HG03039 (cell line): ENCODE data around the gene APOLD1.
"Not testable (repeated sequence)": the region's sequence is repeated elsewhere in the genome, so short reads cannot be mapped to it uniquely, and the experiment has no call there.

Experiments used
- ATAC-seq: cut with Tn5 transposase; IDR thresholded peaks from one replicate; pipeline ENCODE4 v1.9.1; 2021; ENCODE audit warnings: mild to moderate bottlenecking, moderate library complexity; ENCODE audit not compliant: unreplicated experiment

APOLD1 gene, protein sequence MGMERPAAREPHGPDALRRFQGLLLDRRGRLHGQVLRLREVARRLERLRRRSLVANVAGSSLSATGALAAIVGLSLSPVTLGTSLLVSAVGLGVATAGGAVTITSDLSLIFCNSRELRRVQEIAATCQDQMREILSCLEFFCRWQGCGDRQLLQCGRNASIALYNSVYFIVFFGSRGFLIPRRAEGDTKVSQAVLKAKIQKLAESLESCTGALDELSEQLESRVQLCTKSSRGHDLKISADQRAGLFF

DNA sequence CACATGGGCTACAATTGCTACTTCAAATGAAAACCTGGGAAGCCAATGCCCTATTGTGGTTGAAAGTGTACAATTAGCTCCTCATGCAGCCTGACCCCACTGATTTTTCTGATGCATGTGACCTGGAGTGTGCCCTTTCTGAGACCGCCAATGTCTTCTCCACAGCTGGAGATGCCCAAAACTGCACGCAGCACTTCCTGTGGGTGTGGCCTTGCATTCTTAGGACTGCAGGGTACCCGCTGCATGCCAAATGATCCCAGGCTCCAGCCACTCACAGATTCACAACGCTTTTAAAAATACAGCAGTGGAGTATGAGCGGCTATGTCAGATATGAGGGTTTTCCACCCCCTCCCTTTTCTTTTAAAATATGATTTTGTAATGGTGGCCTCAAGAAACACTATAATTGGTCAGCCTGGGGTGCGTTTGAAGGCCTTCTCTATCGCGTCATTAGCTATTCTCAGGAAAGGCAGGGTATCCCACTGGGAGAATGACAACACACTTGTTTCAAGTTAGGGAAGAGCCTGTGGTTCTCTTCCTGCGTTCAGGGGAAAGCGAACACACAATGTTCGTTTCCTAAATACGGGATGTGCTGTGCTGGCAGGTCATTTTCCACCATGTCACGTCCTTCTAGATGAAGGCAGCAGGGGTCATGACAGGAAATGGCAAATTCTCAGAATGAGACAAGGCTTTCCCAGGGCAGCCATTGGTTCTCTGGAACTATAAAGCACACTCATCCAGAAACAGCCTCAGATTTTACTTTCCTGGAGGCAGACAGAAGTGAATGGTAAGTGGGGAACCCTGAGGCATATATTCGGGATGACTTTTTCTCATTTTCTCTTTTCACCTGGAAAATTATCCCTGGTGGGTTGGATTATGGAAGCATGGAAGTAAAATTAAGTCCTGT lies at the start of gene APOLD1:
Gene APOLD1 (plus strand): TSS at position 749 of the 904 bp plus-strand sequence. CDS start 33 bp downstream, at position 782.
- no peak for ATAC-seq

DNA sequence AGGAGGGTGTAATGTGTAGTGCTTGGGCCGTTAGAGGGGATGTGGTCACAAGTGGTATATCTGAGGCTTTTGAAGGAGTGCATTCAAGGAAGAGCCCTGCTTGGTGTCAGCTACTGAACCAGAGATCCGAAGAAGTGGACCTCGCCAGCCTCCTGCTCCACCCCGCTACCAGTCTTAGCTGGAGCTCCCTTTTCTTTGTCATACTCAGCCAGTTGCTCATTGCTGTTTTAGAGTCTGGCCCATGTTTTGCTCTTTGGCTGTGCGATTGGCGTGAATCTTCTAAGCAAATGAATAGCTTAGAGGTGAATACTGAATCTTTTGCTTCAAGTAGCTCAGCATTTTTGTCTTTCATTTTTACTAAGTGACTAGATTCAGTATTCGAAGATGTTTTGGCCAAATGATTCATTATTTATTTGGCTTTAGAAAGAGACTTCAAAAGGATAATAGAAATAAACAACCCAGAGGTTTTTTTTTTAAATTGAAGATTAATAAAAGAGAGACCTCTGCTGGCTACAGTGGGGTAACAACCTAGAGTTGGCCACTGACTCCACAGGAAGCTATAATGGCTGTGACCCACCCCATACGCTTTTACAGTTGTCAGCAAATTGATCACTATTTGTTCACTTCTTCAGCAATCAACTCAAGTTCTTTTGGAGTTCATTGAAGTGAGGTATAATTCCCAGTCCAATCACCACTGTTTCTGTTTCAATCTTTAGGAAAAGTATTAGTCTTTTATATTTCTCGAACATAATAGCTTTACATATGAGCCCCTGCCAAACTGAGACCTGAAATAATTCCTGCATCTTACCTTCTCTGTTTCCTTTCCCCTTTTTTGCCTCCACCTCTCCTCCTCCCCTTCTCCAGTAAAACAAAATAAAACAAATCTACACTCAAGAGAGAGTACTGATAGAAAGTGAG lies 48.4 kb upstream of the APOLD1 start:
- peak; percentile 56 for ATAC-seq

DNA sequence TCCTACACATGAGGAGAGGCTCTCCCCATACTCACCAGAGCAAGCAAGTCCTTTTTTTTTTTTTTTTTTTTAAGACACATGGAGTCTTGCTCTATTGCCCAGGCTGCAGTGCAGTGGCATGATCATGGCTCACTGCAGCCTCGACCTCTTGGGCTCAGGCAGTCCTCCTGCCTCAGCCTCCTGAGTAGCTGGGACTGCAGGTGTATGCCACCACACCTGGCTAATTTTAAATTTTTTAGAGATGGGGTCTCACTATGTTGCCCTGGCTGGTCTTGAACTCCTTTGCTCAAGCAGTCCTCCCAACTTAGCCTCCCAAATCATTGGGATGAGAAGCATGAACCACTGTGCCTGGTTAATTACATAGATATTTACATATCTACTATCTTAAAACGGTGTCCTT lies 47.3 kb upstream of the APOLD1 start:
- not testable (repeated sequence) for ATAC-seq

DNA sequence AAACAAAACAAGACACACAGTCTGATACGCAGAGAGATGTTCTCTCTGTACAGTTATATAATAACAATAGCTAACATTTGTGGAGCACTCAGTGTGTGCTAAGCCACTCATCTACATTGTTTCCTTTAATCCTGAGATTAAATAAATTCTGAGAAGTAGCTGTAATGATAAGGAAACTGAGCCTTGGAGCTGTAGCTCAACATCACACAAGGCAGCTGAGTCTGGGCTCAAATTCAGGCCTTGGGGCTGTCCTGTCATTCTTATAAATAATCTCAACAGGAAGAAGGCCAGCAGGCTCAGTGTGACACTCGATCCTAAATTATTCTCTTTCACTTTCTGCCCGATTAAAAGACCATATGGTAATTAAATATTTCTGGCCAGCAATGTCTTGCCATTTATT lies 43.8 kb upstream of the APOLD1 start:
- ATAC-seq = no peak

DNA sequence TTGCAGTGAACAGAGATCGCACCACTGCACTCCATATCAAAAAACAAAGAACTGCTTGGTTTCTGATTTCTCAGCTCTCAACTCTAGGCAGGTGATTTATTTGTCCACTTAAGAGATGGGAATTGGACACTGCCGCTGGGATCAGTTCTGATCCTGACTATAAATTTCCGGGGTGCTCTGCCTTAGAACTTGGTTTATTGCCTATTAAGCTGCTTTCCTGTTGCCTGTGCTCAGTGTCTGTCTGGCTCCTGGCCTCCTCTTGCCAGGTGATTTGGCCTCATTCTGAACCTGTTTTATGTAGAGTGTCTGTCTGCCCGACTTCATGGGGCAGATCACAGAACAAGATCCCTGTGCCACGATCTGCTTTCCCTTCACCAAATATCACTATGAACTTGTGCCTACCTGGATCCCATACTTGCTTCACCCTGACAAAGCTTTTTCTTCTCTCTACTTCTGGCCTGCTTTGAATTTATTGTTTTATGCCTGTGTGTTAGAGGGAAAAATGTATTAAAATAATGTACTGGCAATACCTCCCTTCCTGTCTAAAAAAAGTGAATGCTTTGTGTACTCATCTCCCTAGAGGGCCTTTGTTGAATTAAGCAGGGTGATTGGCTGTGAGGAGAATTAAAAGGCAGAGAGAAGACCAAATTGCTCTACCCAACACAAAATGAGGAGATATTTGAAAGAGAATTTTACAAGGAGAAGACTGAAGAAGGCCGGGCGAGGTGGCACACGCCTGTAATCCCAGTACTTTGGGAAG lies 40.7 kb upstream of the APOLD1 start:
- no peak for ATAC-seq

DNA sequence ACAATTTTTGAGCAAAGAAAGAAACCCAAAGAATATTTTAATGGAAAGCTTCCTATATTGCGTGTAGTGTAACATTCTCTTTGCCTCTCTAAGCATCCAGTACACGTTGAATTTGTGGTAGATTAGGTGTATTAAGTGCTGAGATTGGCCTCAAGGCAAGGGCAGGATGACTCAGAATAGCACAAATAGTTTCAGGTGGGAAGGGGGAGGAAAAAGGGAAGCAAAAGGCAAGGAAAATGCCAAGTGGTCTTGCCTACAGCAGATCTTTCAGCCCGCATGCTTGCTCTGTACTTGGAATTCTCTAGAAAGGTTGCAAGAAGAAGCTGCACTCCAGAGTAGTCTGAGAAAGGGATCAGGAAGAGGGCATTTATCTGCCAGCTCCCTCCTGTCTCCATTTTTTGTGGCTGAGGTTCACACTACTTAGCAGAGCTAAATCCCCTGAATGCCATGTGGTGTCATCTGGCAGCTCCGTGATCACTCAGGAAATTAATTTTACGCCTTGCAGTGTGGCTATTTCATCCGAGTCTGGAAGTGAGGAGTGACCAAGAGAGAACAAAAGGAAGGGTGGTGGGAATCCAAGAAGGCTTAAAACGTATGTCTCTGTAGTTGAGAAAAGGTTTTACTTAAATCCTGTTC lies 39.8 kb upstream of the APOLD1 start:
- ATAC-seq = no peak

DNA sequence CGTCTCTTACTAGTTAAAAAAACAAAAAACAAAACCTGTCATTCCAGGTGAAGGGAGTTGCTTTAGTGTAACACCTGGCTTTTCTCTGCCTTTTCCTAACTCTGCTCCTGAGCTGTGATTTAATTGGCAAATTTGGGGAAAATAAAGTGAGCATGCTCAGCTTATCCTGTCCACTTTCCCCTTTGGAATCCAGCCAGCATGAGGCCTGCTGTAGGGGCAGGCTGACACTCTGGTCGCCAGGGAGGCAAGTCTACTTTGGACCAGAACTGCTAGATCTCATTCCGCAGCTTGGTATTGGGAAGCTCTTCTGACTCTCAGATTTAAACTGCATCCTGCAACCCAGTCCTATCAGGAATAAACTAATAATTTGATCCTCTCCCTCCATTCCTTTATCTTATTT lies 38.2 kb upstream of the APOLD1 start:
- no peak for ATAC-seq

DNA sequence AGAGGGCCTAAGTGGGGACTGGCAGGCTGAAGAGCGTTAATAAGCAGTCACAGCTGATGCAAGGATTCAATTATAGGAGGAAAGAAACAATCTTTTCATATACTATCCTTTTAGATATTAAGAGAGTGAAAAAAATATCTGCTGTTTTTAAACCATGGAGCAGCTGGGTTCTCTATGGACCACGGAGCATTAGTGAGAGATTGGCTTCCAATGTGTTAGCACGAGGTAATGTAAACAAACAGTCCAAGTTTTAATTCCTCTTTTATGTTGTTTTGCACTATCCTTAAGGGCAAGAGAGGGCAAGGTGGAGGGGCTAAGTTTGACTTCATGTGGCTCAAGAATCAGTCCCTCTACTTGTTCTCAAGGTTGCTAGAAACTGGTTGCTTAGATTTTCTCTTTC lies 37.4 kb upstream of the APOLD1 start:
- no peak for ATAC-seq

DNA sequence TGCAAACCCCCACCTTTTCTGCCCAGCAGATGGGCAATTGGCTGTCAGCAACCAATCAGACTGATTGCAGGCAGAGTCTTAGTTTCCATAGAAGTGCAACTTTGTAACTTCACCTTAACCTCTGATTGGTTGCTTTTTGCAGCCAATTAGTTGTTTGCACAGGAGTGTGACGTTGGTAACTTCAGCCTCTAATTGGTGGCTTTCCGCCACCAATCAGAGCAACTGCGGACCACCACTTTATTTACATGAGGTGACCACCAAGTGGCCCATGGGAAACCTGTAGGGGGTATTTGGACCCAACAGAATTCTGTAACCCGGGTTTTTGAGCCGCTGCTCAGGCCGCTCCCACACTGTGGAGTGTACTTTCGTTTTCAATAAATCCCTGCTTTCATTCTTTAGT lies 36.0 kb upstream of the APOLD1 start:
- no peak for ATAC-seq

DNA sequence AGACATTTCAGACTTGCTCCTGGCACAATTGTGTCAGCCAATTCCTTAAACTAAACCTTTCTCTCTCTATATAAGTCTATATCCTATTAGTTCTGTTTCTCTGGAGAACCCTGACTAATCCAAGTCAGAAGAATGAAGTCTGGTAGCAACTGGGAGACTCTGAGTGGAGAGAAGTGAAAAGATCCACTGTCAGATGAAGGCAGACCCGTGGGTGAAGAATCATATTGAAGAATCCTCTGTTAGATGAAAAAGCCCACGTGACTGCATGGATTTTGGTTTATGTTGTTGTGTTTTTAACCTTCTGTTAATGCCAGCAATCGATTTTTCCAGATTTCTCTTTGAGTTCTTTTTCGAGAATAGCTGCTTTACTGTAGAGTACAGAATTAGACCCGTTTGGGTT lies 29.5 kb upstream of the APOLD1 start:
- no peak for ATAC-seq

DNA sequence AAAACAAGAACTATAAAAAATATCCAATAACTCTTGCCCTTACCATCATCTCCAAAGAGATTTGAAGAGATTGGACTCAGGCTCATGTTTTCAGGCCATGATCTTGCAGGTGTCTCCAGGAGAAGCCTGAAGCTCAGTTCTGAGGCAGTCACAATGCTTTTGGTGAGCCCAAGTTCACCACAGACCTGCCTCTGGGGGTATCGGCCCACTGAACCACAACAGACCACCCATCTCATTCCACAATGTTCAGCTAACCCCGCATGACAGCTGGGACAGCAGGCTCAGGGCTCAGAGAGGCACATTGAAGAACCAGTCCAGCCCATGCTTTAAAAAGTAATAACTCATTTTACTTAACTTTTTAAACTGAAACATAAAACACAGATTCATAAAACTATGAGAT lies 28.3 kb upstream of the APOLD1 start:
- no peak for ATAC-seq

DNA sequence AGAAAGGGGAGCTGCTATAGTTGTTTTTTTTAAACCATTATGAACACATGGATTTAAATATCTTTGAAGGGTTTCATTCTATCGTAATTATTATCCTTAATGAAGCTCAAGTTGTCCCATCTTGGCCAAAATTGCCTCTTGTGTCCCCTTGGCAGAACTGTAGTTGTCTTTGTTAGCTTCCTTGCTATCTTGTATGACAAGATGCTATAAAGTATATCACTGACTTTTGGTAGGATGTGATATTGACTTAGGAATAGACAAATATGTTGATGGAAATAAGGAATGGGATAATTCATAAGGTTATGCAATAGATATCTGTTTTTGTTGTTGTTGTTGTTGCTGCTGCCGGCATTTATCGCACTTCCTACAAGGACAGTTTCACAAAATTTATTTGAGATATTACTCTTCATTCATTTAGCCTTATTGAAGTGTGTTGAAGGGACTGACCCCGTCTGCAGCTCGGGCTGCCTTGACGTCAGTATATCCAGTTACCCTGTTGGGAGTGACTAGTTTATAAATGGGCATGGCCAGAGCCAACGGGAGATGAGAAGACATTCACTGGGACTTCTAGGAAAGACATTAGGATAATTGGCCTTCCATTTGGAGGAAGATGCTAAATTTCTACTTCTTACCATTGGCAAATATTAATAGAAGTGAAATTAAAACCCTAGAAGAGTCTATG lies 26.1 kb upstream of the APOLD1 start:
- ATAC-seq = no peak

DNA sequence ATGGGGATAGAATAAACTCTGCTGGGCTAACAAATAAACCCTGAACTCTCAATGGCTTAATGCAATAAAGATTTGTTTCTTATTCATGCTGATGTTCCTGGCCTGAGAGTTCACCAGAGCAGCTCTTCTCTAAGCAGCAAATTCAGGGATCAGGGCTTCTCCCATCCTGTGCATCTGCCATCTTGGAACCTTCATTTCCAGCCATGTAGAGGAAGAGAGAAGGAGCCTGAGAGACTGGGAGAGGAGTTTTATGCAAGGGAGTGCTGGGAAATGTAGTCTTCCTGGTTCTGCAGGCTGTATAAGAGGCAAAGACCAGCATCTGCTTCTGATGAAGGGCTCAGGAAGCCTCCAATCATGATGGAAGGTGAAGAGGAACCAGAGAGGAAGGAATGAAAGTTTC lies 20.6 kb upstream of the APOLD1 start:
- ATAC-seq = no peak

DNA sequence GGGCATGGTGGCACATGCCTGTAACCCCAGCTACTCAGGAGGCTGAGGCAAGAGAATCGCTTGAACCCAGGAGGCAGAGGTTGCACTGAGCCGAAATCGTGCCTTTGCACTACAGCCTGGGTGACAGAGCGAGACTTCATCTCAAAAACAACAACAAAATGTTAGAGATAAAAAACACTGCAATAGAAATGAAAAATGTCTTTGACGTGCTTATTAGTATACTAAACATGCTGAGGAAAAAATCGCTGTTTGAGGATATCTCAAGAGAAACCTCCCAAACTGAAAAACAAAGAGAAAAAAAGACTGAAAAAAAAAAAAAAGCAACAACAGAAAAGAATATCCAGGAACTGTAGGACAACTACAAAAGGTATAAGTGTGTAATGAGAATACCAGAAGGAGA lies 15.2 kb upstream of the APOLD1 start:
- no peak for ATAC-seq

DNA sequence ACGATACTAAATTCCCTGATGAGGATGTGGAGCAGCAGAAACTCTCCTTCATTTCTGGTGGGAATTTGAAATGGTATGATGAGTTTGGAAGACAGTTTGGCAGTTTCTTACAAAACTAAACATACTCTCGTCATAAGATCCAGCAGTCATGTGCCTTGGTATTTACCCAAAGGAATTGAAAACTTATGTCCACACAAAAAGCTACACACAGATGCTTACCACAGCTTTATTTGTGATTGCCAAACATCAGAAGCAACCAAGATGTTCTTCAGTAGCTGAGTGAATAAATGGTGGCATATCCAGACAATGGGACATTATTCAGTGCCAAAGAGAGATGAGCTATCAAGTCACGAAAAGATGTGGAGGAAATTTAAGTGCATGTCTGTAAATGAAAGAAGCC lies 10.7 kb upstream of the APOLD1 start:
- no peak for ATAC-seq

DNA sequence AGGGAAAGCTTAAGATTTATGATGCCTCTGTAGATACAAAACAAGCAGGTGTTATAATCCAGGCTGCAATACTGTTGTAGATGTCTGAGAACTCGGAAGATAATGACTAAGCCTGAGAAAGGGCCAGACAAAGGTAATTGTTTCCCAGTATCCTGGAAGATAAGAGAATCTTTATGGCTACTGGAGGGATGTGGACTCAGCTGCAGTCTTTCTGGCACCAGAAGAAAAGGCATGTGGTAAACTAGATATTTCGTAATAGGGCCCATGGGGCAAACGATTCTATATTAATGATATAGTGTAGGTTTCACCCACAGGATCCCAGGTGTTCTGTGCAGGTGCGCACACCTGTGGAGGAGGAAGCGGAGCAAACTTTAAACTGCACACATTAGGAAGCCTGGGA lies 9.2 kb upstream of the APOLD1 start:
- ATAC-seq = no peak

DNA sequence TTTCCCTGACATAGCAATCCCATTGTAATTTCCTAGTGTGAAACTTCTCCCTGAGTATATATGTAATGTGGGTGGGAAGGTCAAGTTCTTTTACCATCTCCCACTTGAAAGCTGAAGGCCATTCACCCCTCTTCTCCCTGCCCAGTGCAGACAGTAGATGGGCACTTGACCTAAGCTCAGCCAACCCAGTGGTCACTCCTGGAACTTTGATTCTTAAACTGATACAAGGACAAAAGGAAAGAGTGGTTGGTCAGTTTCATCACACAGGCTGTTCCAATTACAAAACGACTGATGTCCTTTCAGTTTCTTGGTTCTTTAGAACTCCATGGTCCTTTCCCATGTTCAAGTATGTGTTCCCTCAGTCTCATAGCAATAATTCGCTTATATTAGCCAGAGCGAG lies 8.4 kb upstream of the APOLD1 start:
- no peak for ATAC-seq

DNA sequence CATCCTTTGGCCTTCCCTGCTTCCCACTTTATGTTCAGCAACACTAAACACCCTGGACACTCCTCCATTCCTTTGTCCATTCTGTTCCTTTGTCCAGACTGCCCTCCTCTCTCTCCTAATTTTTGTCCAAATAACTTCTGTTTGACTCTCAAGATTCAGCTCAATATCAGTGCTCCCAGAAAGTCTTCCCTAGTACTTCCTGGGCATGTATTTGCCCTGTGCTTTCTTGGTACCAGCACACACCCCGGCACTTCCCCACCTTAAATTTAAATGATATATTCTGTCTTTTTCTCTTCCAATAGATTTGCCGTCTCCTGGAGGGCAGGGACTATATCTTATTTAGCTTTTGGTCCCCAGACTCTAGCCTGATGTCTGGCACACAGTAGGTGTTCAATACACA lies 6.5 kb upstream of the APOLD1 start:
- no peak for ATAC-seq

DNA sequence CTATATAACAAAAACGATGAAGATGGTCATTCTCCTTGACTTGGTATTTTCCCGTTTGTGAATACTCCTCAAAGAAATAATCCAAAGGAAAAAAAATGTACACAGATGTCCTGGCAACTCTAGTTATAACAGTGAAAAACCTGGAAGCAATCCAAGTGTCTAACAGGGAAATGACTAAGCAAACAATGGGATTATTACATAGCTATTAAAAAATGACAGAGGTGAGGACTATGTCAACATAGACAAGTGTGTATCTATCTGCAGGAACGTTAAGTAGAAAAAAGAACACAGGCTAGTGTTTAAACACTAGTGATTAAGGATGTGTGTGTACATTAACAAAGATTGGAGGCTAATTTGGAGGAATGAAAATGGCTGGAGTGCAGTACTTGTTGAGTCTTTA lies 5.9 kb upstream of the APOLD1 start:
- ATAC-seq = no peak

DNA sequence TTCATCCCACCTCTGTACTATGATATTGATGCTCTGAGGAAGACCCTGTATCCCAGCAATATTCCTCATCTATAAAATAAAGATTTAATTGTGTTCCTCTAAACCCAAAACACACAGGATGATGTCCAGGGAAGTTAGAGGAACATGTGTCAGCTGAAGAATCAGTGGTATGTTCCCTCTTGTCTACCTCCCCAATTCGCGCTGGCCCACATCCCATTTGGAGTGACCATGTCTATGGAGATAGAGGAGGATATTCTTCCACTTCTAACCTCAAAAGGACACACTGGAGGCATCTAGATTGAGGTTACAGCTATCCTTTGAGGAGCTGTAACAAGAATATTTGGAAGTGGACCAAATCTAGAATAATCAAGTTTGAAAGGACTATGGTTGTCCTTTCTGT lies 1.3 kb upstream of the APOLD1 start:
- ATAC-seq = no peak
